ENCODE results near the gene NCDN.
"Not testable (repeated sequence)": the region's sequence is repeated elsewhere in the genome, so short reads cannot be mapped to it uniquely, and the experiment has no call there.

NCDN gene

GRCh38 chr1:35571263-35571662 is 13.7 kb downstream of the NCDN start:
- no peak for DNase-seq (ENCODE audit: low spot score)

GRCh38 chr1:35572296-35572695 is 14.7 kb downstream of the NCDN start:
- DNase-seq (ENCODE audit: low spot score) = no peak

- DNase-seq (ENCODE audit: low spot score) = no peak
Measured at GRCh38 chr1:35573198-35574124, 15.9 kb downstream of the NCDN start, which contains the start of gene TFAP2E. TSS of gene TFAP2E (plus strand) at chr1:35573314. CDS start at chr1:35573578, 264 bp downstream.

- DNase-seq (ENCODE audit: low spot score) = no peak
Measured at GRCh38 chr1:35574125-35574654, 16.6 kb downstream of the NCDN start.

GRCh38 chr1:35574655-35575415 is 17.2 kb downstream of the NCDN start:
- no peak for DNase-seq (ENCODE audit: low spot score)

GRCh38 chr1:35575416-35575958 is 17.9 kb downstream of the NCDN start:
- no peak for DNase-seq (ENCODE audit: low spot score)

- DNase-seq (ENCODE audit: low spot score) = no peak
Measured at GRCh38 chr1:35576061-35576765, 18.6 kb downstream of the NCDN start.

GRCh38 chr1:35576766-35577070 is 19.1 kb downstream of the NCDN start:
- not testable (repeated sequence) for DNase-seq (ENCODE audit: low spot score)

- DNase-seq (ENCODE audit: low spot score) = peak; percentile 65
Measured at GRCh38 chr1:35577071-35577998, 19.7 kb downstream of the NCDN start.

- no peak for DNase-seq (ENCODE audit: low spot score)
Measured at GRCh38 chr1:35580949-35581388, 23.4 kb downstream of the NCDN start.

GRCh38 chr1:35581621-35582020 is 24.0 kb downstream of the NCDN start:
- not testable (repeated sequence) for DNase-seq (ENCODE audit: low spot score)

- DNase-seq (ENCODE audit: low spot score) = no peak
Measured at GRCh38 chr1:35585281-35585680, 27.7 kb downstream of the NCDN start.

GRCh38 chr1:35585805-35586204 is 28.2 kb downstream of the NCDN start:
- DNase-seq (ENCODE audit: low spot score) = not testable (repeated sequence)

- no peak for DNase-seq (ENCODE audit: low spot score)
Measured at GRCh38 chr1:35586808-35587207, 29.2 kb downstream of the NCDN start.

GRCh38 chr1:35587736-35588135 is 30.1 kb downstream of the NCDN start:
- DNase-seq (ENCODE audit: low spot score) = no peak

- no peak for DNase-seq (ENCODE audit: low spot score)
Measured at GRCh38 chr1:35588197-35588910, 30.8 kb downstream of the NCDN start.

- DNase-seq (ENCODE audit: low spot score) = no peak
Measured at GRCh38 chr1:35589516-35590427, 32.2 kb downstream of the NCDN start.

GRCh38 chr1:35590476-35591040 is 33.0 kb downstream of the NCDN start:
- DNase-seq (ENCODE audit: low spot score) = no peak

- DNase-seq (ENCODE audit: low spot score) = no peak
Measured at GRCh38 chr1:35591211-35591610, 33.6 kb downstream of the NCDN start.

All from CD4-positive, alpha-beta T cell treated with Interleukin-6 at 100 ng/mL for 8 hours (primary cell).